Putamen (tissue), 1 donor: Measurements from ENCODE around the gene CACNA1D.

Experiments
- DNase-seq: peaks from one replicate; pipeline ENCODE4 v3.0.0-alpha.2; 2016; ENCODE audit warnings: low spot score

CACNA1D gene

GRCh38 chr3:53715815-53716483 lies 221.5 kb downstream of the CACNA1D start:
- DNase-seq = no peak

- no peak for DNase-seq
These were observed 222.6 kb downstream of the CACNA1D start for GRCh38 chr3:53716998-53717397.

- DNase-seq = no peak
These were observed 224.1 kb downstream of the CACNA1D start for GRCh38 chr3:53718462-53718861.

- no peak for DNase-seq
These were observed 225.4 kb downstream of the CACNA1D start for GRCh38 chr3:53719796-53720195.

- DNase-seq = peak; percentile 29
These were observed 227.0 kb downstream of the CACNA1D start for GRCh38 chr3:53721187-53722119.

GRCh38 chr3:53724566-53724965 lies 230.2 kb downstream of the CACNA1D start:
- no peak for DNase-seq

- DNase-seq = no peak
These were observed 231.1 kb downstream of the CACNA1D start for GRCh38 chr3:53725387-53725995.

GRCh38 chr3:53726643-53727042 lies 232.2 kb downstream of the CACNA1D start:
- DNase-seq = no peak

- DNase-seq = no peak
These were observed 234.2 kb downstream of the CACNA1D start for GRCh38 chr3:53728606-53729005.

- DNase-seq = no peak
These were observed 234.7 kb downstream of the CACNA1D start for GRCh38 chr3:53729159-53729558.

GRCh38 chr3:53729618-53730017 lies 235.2 kb downstream of the CACNA1D start:
- no peak for DNase-seq

- DNase-seq = peak; percentile 59
These were observed 236.2 kb downstream of the CACNA1D start for GRCh38 chr3:53730576-53730975.

GRCh38 chr3:53731934-53732624 lies 237.7 kb downstream of the CACNA1D start:
- DNase-seq = no peak

- no peak for DNase-seq
These were observed 239.0 kb downstream of the CACNA1D start for GRCh38 chr3:53733446-53733845.

- no peak for DNase-seq
These were observed 245.6 kb downstream of the CACNA1D start for GRCh38 chr3:53739966-53740365.

- no peak for DNase-seq
These were observed 246.5 kb downstream of the CACNA1D start for GRCh38 chr3:53740956-53741355.

- no peak for DNase-seq
These were observed 249.9 kb downstream of the CACNA1D start for GRCh38 chr3:53744351-53744750.

- DNase-seq = no peak
These were observed 253.1 kb downstream of the CACNA1D start for GRCh38 chr3:53747559-53747958.

GRCh38 chr3:53748512-53749271 lies 254.3 kb downstream of the CACNA1D start:
- DNase-seq = peak; percentile 13

GRCh38 chr3:53749448-53749847 lies 255.0 kb downstream of the CACNA1D start:
- DNase-seq = no peak
